Smooth muscle cell of the brain vasculature (primary cell): ENCODE results near the gene HSD17B7.
"Not testable (repeated sequence)": the region's sequence is repeated elsewhere in the genome, so short reads cannot be mapped to it uniquely, and the experiment has no call there.

Experiments
- DNase-seq: peaks from one replicate; pipeline ENCODE4 v3.0.0-alpha.2; 2012; ENCODE audit warnings: low read depth, low spot score

Gene HSD17B7

DNA sequence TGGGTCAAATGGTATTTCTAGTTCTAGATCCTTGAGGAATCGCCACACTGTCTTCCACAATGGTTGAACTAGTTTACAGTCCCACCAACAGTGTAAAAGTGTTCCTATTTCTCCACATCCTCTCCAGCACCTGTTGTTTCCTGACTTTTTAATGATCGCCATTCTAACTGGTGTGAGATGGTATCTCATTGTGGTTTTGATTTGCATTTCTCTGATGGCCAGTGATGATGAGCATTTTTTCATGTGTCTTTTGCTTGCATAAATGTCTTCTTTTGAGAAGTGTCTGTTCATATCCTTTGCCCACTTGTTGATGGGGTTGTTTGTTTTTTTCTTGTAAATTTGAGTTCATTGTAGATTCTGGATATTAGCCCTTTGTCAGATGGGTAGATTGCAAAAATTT is 17.0 kb downstream of the HSD17B7 start:
- not testable (repeated sequence) for DNase-seq

- not testable (repeated sequence) for DNase-seq
Measured at GRCh38 chr1:162812357-162812756, 21.9 kb downstream of the HSD17B7 start.

DNA sequence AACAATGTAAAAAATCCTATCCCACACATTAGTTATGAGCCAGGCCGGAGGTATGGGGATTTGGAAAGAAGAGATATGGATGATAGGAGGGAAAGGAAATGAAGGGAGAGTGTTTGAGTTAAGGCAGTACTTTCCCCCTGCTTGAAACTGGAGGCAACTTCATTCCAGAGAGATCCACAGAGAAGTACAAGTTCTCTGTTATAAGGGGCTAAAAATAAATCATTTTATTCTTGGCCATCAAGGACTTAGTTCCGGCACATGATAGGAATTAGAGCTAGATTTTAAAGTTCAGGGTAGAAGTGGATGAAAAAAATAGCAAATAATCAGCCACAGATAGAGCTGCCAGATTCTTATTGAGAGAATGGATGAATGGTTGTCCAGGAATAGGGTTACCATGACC is 27.6 kb downstream of the HSD17B7 start:
- DNase-seq: not testable (repeated sequence)

DNA sequence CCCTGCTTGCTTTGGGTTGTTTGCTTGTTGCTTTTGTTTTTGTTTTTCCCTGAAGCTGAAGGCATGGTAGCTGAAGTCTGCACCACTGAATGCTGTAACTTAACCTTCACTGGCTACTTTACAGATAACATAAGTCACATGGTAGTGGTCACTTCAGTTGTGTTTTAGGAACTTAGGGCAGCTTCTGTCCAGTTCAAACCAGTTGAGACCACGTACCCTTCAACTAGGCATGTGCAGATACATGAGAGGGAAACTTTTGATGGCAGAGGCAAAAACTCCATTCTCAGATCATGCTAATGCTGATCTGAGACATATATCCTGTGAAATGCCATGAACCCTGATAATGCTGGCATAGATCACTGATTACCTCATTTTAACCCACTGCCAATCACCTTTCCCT is 28.2 kb downstream of the HSD17B7 start:
- DNase-seq: not testable (repeated sequence)

GRCh38 chr1:162822391-162823200 is 32.1 kb downstream of the HSD17B7 start:
- no peak for DNase-seq

DNA sequence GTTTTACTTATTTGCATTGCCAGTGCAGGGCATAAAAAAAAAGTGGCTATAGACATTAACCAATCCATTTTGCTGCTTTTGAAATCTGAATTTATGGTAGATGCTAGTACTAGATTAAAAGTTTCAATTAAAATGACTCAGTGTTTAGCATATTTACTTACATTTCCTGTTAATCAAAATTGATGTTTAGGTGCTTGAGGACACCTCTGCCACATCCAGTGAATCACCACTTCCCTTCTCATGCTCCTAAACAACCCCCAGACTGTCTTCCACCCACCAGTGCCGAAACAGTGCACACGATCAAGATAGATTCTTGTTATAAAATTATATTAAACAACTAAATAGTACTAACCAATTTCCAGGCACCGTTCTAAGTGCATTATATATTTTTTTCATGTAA is 32.7 kb downstream of the HSD17B7 start:
- no peak for DNase-seq

DNA sequence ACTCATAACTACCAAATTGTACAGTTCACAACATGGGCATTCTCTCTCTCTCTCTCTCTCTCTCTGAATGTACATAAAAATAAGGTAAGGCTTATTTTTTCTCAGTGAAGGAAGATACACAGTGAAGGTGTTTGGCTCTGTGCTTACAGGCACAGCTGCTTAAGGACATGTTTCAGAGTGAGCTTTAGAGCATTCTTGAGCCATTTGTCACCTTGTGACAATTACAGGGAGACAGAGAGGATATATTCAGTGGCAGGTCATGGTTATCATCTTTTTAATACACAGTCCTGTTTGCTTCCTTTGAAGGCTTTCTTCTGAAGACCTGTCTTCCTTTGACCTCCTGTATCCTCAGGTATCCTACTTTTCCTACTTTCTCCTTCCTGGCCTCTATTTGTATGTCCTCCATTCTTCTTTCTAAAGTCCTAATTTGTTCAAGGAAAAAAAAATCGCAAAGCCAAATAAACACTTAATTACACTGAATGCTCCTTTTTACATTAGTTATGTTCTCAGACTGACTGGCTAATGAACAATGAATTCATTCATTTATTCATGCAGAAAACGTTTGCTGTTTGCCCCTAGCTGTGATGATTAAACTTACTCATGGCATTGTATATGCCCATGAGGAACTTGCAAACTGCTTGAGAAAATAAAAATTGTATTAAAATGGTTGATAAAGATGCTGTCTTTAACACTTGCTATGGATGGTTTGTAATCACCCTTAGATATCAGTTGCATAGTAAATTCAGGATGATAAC is 33.4 kb downstream of the HSD17B7 start:
- DNase-seq: no peak

- no peak for DNase-seq
Measured at GRCh38 chr1:162829268-162829667, 38.8 kb downstream of the HSD17B7 start.

DNA sequence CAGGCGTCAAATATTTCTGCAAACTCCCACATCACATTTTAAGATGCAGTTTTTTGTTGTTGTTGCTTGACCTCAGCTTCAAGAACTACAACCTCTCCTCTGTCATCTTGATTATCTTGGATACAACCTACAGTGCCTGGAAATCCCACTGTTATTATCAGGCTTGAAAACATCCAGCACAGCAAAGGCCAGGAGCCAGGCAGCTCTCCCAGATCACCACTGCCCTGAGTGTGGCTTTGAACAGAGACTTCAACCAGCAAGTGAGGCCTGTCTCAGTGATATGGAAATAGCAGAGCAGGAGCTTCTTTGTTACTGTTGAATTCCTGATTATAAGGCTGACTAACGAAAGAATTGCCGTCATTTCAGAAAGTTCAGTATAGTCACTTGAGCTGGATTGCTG is 42.0 kb downstream of the HSD17B7 start:
- no peak for DNase-seq

GRCh38 chr1:162835157-162835899 is 44.8 kb downstream of the HSD17B7 start:
- no peak for DNase-seq

- no peak for DNase-seq
Measured at GRCh38 chr1:162838863-162839262, 48.4 kb downstream of the HSD17B7 start.

DNA sequence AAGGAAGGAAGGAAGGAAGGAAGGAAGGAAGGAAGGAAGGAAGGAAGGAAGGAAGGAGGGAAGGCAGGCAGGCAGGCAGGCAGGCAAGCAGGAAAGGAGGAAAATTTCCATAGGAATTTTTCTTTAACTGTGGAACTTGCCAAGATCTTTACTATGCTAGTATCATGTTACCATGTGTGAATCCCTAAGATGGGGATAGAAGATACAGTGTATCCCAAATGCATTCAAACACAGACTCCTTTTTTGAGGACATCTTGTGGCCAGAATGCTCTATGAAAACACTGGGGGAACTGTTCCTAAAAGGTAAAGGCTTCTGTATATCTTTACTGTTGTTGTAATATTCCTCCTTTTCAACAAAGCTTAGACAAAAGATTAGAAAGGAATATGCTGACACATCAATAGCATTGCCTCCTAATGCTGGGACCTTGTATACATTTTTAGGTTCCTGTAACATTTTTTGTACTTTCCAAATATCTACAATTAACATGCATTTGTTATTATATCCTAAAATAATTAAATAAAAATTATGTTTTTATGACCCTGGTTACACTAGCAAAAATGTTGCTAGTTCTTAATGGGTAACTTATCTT is 49.8 kb downstream of the HSD17B7 start:
- no peak for DNase-seq

- no peak for DNase-seq
Measured at GRCh38 chr1:162844153-162844552, 53.7 kb downstream of the HSD17B7 start.

- DNase-seq: no peak
Measured at GRCh38 chr1:162846256-162847212, 56.0 kb downstream of the HSD17B7 start.

- peak; percentile 84 for DNase-seq
Measured at GRCh38 chr1:162847839-162848453, 57.4 kb downstream of the HSD17B7 start.

DNA sequence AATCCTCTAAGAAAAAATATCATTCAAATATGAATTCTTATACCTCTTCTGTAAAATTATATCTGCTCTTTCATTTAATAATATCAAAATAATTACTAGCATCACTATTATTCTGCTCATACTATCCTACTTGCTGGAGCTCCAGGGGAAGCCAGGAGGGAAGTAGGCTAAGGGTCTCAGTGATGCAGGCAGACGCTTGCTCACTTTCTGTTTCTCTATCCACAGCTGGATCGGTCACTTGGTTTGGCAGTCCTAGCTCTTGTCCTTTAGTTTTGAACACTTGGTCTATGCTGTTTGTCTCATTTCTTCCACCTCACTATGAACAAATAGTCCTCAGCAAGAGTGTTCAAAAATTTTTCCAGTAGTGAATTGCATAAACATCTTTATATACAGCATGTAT is 59.2 kb downstream of the HSD17B7 start:
- no peak for DNase-seq

DNA sequence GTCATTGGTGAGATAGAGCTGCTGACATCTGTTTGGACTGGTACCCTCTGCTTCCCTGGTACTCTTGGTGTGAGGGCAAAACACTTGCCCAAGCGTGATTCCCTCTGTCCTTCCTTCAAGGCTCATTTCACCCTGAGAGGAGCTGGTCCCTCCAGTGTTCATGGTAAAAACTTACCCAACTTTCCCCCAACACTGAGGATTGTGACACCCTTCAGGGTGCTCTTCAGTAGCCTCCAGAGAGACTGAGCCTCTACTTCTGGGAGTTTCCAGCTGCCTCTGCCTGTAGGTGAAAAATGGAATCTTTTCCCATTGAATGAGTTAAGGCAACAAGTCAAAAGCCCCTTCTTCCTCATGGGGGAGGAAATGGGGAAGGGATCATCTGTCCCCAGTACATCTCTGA is 60.8 kb downstream of the HSD17B7 start:
- no peak for DNase-seq

DNA sequence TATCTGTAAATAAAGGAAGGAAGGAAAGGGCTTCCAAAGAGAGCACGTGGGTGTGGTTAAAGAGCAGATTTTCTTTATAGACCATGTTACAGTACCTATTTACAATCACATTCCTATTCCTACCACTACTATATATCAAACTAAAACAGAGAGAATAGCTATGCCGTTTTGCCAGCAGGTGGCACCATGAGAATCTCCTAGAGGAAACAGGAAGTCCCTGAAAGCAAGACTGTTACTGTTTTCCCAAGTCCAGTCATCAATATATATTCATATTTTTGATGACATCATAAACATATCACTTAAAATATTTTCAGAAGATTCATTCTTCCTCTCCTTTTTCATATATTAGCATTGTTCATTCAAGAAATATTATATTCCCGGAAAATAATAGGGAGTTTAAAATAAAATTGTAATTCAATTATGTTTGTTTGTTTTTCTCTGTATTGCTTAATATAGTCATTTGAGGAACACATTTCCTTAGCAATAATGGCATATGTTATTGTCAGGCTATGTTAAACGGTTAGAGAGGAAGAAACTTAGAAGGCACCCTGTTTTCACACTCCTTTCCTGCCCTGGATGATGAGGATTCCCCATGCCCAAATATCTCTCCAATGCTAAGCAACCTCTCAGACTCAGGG is 63.9 kb downstream of the HSD17B7 start:
- peak; percentile 79 for DNase-seq

DNA sequence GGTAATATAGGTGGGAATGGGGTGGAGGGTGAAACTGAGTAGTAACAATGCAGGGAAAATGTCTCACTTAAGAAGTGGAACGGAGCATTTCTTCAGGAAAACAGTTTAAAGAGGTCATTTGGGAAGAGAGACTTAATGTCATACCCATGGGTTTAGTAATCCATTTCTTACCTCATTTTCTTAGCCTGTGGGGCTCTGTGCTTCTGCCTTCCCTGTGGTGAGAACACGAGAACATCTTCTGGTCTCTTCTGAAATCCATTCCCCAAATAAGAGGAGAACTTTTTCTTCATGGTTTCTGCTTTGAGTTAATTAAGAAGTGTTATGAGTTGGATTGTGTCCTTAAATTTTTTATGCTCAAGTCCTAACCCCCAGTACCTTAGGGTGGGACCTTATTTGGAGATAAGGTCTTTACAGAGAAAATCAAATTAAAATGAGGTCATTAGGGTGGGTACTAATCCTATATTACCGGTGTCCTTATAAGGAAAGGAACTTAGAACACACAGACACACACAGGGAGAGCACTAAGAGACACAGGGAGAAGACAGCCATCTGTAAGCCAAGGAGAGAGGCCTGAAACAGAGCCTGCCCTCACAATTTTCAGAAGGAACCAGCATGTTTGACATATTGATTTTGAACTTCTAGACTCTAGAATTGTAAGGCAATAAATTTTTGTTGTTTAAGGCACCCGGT is 65.1 kb downstream of the HSD17B7 start:
- DNase-seq: peak; percentile 70
